Spinal cord (tissue), 10 donors: Measurements from ENCODE around the gene SLC29A2. TPM values are rescaled to one million over a fixed set of nuclear protein-coding genes. Genes with fewer than 3 reads are reported as not detected.
"Not testable (repeated sequence)": the region's sequence is repeated elsewhere in the genome, so short reads cannot be mapped to it uniquely, and the experiment has no call there.

ENCODE experiments used
- DNase-seq, 6 donors: peaks; one replicate each; pipeline versions ENCODE4 v3.0.0 to v3.0.0-alpha.2; 2013 to 2015; ENCODE audit warnings: low spot score in 6 of 6, low read depth in 4 of 6
- H3K27ac ChIP-seq: one replicate; pipeline ENCODE4 v1.5.1; 2013; ENCODE audit warnings: low read depth, low read length, control low read depth
- H3K27me3 ChIP-seq: one replicate; pipeline ENCODE4 v1.6.1; 2013; ENCODE audit warnings: low read length; ENCODE audit not compliant: control insufficient read depth, insufficient read depth
- H3K36me3 ChIP-seq: one replicate; pipeline ENCODE4 v1.6.1; 2013; ENCODE audit warnings: low read length; ENCODE audit not compliant: control insufficient read depth, insufficient read depth
- H3K4me1 ChIP-seq: one replicate; pipeline ENCODE4 v1.6.1; 2013; ENCODE audit warnings: low read length; ENCODE audit not compliant: control insufficient read depth, insufficient read depth
- H3K4me3 ChIP-seq: one replicate; pipeline ENCODE4 v1.5.1; 2013; ENCODE audit warnings: low read depth, low read length, control low read depth
- H3K9me3 ChIP-seq: one replicate; pipeline ENCODE4 v1.6.1; 2013; ENCODE audit warnings: low read length; ENCODE audit not compliant: control insufficient read depth, insufficient read depth
- WGBS: methylation state at CpG from one replicate; pipeline ENCODE4 v1.1.5; 2013; ENCODE audit warnings: missing lambda C conversion rate; ENCODE audit not compliant: insufficient coverage; 5-methylcytosine and 5-hydroxymethylcytosine counted together
- polyA plus RNA-seq, 2 donors: library from polyadenylated mRNA; unstranded; fragments of 120-200 nt; gene quantifications; one replicate each; pipeline ENCODE4 v1.2.1, GENCODE V29; 2013; ENCODE audit not compliant: insufficient read length in 2 of 2
- total RNA-seq, 2 donors: library from RNA; depleted of rRNA in 1 of 2; stranded (reverse); fragments of 120-200 nt in 1 of 2; fragments of >200 nt in 1 of 2; gene quantifications; one replicate each; pipeline versions ENCODE4 v1.2.3 to v1.2.4, GENCODE V29; 2013 to 2014
- donor health status: healthy.

SLC29A2 gene
- total and polyA plus RNA-seq, 4 donors: 1.5 to 11.0 (median 5.3) TPM

DNA sequence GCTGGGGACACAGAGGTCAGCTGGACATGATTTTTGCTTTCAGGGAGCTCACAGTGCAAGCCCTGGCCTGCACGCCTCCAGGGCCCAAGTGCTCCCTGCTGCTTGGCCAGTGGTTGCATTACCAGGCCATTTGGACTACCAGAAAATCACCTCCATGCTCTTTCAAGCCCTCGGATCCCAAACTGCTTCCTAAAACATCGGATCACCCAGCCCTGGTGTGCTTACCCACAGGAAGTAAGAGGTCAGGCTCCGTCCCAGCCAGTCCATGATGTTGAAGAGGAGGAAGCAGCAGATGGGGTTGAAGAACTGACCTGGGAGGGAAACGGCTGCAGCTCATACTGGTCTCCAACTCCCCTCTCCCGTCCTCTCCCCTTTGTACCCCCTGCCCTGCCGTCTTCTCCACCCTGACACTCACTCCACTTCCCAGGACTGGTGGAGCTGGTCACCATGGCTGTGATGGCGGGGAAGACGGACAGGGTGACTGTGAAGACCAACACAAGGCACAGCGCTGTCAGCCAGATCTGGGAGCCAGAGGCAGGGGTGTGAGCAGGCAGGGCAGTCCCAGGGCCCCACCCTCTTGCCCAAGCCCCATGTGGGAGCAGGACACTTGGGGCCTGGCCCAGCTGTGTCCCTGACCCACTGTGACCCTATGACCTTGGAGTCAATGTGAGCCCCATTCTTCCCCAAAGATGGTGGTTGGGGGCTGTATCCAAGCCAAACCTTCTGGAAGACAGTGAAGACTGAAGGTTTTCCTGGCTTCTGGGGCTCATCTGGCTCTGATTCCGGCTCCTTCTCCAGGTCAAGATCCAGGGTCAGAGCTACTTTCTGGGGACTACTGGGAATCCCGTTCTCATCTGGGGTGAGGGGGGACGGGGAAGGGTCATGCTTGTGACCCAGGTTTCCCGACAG is 5.6 kb downstream of the SLC29A2 start:
- no peak overlapping the region for H3K4me3 ChIP-seq
- H3K27me3 ChIP-seq: no peaks in the 10 kb centered on the region
- H3K9me3 ChIP-seq: no peaks in the 10 kb centered on the region
- H3K36me3 ChIP-seq: peaks cover 48% of the 10 kb centered on the region
- peaks cover 15% of the 10 kb centered on the region for H3K4me1 ChIP-seq
- H3K27ac ChIP-seq: no peak overlapping the region
- no peak for DNase-seq
- 85% methylated on average over 9 of the region's 14 CpGs for WGBS

DNA sequence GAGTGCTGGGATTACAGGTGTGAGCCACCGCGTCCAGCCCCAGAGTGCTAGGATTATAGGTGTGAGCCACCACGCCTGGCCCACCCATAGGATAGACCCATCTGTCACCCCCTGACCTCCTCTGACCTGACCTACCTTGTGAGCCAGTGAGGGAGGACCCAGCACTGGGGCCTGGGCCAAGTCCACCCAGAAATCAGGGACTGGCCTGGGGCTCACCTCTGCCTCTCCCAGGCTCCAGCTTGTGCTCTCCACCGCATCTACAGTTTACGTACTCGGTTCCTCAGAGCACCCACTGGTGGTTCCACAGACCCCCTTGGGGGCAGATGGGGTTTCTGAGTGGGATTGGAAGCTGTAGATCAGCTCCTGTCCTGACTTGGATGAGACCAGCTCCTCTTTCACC is 6.4 kb downstream of the SLC29A2 start:
- WGBS: 82% methylated on average over 3 of the region's 6 CpGs
- Histone ChIP-seq H3K27ac (no peak overlapping the region), H3K36me3 (peaks cover 55% of the 10 kb centered on the region), H3K4me1 (peaks cover 9% of the 10 kb centered on the region), H3K4me3 (no peak overlapping the region), H3K9me3 (no peaks in the 10 kb centered on the region), H3K27me3 (no peaks in the 10 kb centered on the region)
- no peak for DNase-seq

DNA sequence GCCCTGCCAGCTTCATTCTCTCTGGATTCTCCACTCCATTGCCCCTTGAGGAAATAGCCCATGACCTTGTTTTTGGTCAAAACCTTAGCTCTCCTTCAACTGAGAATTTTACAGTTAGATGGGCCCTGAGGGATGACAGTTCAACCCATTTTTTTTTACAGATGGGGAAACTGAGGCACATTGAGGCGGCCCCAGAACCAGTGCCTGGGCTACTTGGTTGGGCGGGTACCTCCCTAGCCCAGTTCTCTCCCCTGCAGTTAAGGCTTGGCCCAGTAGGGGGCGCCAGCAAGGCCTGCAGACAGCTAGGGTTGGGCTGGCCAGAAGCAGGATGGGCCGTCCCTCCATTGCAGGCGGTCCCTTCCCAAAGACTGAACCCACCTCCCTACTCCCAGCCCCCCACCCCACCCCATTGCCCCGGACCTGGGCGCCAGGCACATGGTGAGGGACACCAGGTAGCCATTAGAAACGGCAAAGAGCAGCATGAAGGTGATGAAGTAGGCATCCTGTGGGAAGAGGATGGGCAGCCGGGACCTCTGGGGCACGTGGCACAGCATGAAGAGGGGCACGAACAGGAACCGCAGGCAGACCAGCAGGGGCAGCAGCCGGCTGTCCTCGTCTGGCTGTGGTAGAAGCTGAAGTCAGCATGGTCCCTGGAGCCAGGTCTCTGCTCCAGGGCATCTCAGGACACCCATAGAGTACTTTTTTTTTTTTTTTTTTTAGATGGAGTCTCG is 7.6 kb downstream of the SLC29A2 start:
- Histone ChIP-seq H3K4me1 (no peaks in the 10 kb centered on the region), H3K4me3 (no peak overlapping the region), H3K27ac (no peak overlapping the region), H3K27me3 (no peaks in the 10 kb centered on the region), H3K9me3 (no peaks in the 10 kb centered on the region), H3K36me3 (peaks cover 48% of the 10 kb centered on the region)
- DNase-seq: no peak
- 66% methylated on average over 7 of the region's 15 CpGs for WGBS

DNA sequence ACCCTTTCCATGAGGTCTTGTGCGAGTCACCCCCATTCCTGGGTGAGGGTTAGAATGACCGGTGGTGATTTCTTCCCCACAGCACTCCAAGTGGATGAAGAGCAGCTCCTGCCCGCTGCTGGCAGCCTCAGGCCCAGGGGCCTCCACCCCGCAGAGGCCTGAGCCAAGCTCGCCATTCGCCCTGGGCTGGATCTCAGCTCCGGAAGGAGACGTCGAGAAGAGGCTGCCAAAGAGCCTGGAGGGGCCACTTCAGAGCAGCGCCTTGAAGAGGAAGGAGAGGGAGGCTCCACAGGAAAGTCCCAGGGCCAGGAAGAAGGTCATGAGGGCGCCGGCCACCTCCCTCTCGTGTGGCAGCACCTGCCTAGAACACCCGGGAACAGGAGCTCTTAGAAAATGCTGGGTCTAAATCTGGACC is 8.4 kb downstream of the SLC29A2 start:
- WGBS: 96% methylated on average over 12 of the region's 14 CpGs
- peaks cover 40% of the 10 kb centered on the region for H3K36me3 ChIP-seq
- no peaks in the 10 kb centered on the region for H3K9me3 ChIP-seq
- DNase-seq: no peak
- H3K4me1 ChIP-seq: no peaks in the 10 kb centered on the region
- H3K27me3 ChIP-seq: no peaks in the 10 kb centered on the region
- H3K4me3 ChIP-seq: no peak overlapping the region
- H3K27ac ChIP-seq: no peak overlapping the region

DNA sequence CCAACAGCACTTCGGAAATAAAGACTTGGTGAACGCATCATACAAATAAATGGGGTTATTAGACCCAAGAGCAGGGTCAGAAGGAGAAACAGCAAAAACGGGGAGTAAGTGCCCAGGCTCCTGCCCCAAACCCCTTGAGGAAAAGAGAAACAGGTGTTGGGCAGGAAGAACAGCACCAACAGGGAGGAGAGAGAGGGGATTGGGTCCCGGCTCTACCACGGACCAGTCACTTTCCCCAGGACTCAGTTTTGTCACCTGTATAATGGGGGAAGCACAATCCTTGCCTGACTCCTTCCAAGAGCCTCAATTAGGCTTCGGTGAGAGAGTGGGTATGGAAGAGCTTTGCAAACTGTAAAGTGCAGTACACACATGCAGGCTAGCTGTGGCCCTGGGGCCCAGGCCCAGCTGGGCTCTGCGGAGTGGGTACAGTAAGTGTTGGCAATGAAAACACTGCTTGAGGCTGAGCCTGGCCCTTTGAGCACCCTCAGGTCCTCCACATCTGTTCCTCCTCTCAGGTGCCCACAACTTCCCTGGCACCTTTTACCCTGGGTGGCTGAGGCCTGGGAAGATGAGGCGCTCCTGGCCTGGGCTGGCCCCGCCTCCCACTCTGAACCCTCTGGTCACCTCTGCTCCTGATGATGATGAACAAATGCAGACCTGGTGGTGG is 8.9 kb downstream of the SLC29A2 start:
- 99% methylated on average over 6 of the region's 9 CpGs for WGBS
- Histone ChIP-seq H3K27me3 (no peaks in the 10 kb centered on the region), H3K27ac (no peak overlapping the region), H3K36me3 (peaks cover 38% of the 10 kb centered on the region), H3K4me1 (no peaks in the 10 kb centered on the region), H3K9me3 (no peaks in the 10 kb centered on the region), H3K4me3 (no peak overlapping the region)
- DNase-seq: no peak

DNA sequence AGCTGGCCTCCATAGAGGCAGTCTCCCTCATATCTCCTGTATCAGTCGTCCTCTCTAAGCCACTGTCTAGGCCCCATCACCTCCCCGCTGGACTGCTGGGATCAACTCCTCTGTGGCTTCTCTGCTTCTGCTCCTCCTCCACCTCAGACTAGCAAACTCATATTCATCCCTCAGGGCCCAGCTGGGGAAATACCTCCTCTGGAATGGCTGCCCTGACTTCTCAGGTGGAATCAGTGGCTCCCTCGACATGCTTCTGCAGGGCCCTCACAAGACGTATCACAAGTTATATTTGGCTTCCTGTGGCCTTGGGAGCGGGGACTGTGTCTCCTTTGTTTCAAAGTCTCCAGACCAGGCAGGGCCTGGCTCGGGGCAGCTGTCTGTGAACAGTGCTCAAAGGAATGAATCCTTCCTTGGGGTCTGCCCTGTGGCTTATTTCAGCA is 10.0 kb downstream of the SLC29A2 start:
- no peak overlapping the region for H3K4me3 ChIP-seq
- no peaks in the 10 kb centered on the region for H3K27me3 ChIP-seq
- no peaks in the 10 kb centered on the region for H3K9me3 ChIP-seq
- H3K4me1 ChIP-seq: no peaks in the 10 kb centered on the region
- no peak overlapping the region for H3K27ac ChIP-seq
- DNase-seq: no peak
- WGBS: 75% methylated on average over 6 of the region's 6 CpGs
- peaks cover 37% of the 10 kb centered on the region for H3K36me3 ChIP-seq

DNA sequence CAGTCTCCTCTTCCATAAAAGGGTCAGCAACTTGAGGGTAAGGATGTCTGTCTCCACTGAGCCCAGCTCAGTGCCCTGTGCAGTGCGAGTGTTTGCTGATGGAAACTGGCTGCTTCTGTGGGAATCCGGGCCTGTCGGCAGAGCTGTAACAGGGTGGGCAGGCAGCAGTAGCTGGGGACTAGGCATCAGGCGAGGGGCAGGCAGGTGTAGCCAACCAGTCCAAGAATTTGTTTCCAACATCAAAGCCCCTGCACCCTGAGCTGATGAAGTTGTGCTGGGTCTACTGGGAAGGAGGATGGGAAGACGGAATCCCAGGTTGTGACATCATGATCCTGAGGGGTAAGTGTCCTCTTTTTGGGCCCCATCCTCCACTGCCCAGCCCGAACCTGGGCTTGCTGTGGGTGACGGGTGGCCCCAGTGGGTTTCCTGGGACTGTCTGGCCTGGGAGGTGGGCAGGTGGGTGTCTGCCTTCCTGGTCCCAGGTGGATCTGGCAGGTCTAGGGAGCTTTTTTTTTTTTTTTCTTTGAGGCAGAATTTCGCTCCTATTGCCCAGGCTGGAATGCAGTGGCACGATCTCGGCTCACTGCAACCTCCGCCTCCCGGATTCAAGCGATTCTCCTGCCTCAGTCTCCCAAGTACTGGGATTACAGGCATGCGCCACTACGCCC is 11.0 kb downstream of the SLC29A2 start:
- Histone ChIP-seq H3K27me3 (no peaks in the 10 kb centered on the region), H3K4me1 (no peaks in the 10 kb centered on the region), H3K9me3 (no peaks in the 10 kb centered on the region), H3K36me3 (peaks cover 34% of the 10 kb centered on the region), H3K4me3 (no peak overlapping the region), H3K27ac (no peak overlapping the region)
- DNase-seq: no peak
- WGBS: 94% methylated on average over 7 of the region's 15 CpGs

DNA sequence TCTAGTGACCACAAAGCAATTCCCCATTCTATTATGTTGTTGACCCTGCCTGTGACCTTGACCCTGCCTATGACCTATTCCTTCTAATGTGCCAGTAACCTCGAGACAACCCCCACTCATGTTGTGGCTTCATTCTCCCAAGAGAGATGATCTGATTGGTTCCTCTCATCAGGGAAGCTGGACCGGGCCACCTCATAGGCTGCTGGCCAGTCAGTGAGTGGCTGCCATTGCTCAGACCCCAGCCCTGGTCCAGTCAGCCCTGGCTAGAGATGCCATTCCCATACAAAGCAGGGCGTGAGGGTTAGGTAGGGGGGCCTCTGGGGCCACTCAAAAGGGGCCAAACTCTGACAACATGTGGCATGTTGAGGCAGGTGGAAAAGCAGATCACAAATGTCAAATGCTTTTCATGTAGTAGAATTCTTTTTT is 11.9 kb downstream of the SLC29A2 start:
- DNase-seq: no peak
- Histone ChIP-seq H3K4me1 (no peaks in the 10 kb centered on the region), H3K36me3 (peaks cover 38% of the 10 kb centered on the region), H3K27ac (no peak overlapping the region), H3K4me3 (no peak overlapping the region), H3K27me3 (no peaks in the 10 kb centered on the region), H3K9me3 (no peaks in the 10 kb centered on the region)
- 35% methylated on average over 2 of the region's 3 CpGs for WGBS

DNA sequence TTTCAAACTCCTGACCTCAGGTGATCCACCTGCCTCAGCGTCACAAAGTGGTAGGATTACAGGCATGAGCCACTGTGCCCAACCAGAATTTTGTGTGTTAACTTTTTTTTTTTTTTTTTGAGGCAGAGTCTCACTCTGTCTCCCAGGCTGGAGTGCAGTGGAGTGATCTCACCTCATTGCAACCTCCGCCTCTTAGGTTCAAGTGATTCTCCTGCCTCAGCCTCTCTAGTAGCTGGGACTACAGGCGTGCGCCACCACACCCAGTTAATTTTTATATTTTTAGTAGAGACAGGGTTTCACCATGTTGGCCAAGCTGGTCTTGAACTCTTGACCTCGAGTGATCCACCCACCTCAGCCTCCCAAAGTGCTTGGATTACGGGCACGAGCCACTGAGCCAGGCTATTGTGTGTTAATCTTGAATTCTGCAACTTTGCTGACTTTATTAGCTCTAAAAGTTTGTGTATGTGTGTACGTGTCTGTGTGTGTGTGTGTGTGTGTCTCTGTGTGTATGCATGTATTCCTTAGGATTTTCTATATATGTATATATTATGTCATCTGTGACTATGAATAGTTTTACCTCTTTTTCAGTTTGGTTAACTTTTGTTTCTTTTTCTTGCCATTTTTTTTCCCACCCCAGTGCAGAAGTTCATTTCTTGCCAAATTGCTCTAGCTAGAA is 20.9 kb downstream of the SLC29A2 start:
- Histone ChIP-seq H3K36me3 (peaks cover 13% of the 10 kb centered on the region), H3K4me1 (peaks cover 24% of the 10 kb centered on the region)
- not testable (repeated sequence) for H3K27ac ChIP-seq, DNase-seq, H3K9me3 ChIP-seq, H3K27me3 ChIP-seq, H3K4me3 ChIP-seq
- 100% methylated on average over 1 of the region's 8 CpGs for WGBS
